Hypothalamus (tissue), 51 donors: ENCODE data around the gene CTPS2.
"Not testable (repeated sequence)": the region's sequence is repeated elsewhere in the genome, so short reads cannot be mapped to it uniquely, and the experiment has no call there.

Source experiments
- DNase-seq, 51 donors: peaks; one replicate each; lab custom pipeline; 2025; lab: John Stamatoyannopoulos, UW

Gene CTPS2

GRCh38 chrX:16610654-16611053 lies 101.8 kb downstream of the CTPS2 start:
- DNase-seq = not testable (repeated sequence)

DNA sequence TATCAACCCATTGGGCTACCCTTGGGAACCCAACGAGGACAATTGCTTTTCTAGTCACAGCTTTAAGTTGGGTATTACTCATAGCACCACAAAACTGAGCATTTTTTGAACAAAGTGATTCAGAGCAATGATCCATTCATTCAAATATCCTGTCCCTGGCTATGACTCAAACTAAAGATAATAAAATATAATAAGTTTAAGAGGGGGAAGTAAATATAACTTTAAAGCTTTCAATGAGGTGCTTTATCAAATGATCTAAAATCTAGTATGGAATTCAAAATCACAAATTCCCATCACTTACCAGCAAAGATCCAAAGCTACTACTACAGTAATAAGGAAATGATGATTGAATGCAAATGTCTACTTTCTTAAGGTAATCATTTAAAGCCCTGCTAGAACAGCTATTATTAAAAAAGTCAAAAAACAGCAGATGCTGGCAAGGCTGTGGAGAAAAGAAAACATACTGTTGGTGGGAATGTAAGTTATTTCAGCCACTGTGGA lies 102.3 kb downstream of the CTPS2 start:
- DNase-seq = no peak

GRCh38 chrX:16606142-16606720 lies 106.2 kb downstream of the CTPS2 start:
- DNase-seq = no peak

GRCh38 chrX:16604337-16604736 lies 108.1 kb downstream of the CTPS2 start:
- no peak for DNase-seq

- no peak for DNase-seq
These were observed 108.6 kb downstream of the CTPS2 start for GRCh38 chrX:16603822-16604221.

DNA sequence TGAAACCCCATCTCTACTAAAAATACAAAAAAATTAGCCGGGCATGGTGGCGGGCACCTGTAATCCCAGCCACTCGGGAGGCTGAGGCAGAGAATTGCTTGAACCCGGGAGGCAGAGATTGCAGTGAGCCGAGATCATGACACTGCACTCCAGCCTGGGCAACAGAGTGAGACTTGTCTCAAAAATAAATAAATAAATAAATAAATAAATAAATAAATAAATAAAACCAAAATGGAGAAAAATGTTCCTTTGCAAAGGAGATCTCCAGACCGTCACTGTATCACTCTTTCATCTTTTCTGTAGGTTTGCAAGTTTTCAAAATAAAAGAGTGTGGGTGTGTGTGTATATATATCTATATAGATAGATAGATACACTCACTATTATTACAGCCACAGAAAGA lies 109.2 kb downstream of the CTPS2 start:
- DNase-seq = not testable (repeated sequence)

DNA sequence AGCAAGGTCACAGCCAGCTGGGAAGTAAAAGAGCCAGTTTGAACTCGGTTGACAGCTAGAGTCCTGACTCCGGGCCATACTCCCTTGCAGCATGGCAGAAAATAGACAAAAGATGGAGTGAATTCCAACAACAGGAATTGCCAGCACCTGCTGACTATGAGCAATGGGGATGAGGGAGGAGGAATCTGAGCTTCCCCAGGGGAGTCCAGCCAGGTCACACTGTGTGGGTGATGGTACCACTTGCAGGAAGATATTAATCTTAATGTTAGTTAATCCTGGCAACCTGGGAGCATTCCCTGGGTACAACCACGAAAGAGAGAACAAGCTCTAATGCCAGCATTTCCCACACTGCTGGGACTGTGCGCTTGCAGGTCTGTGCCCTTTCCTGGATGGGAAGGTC lies 110.6 kb downstream of the CTPS2 start:
- DNase-seq = no peak

- no peak for DNase-seq
These were observed 118.0 kb downstream of the CTPS2 start for GRCh38 chrX:16594490-16594889.

DNA sequence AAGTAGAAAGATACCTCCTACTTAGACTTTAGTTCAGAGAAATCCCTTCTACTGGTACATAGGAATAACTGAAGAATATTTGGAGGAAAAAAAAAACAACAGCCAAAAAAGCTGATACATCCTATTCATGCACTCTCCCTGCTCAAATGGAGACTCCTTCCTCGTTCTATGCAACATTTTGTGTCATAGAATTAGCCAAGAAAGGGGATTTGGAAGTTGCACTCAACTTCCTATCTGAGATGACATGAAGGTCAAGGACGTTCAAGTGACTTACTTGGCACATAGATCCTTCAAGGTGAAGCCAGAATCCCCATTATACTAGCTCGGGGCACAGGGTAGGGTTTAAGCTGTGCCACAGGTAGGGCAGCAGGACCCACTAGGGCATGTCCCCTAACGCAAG lies 118.7 kb downstream of the CTPS2 start:
- DNase-seq = no peak

- no peak for DNase-seq
These were observed 120.2 kb downstream of the CTPS2 start for GRCh38 chrX:16592194-16592770.

GRCh38 chrX:16589826-16590225 lies 122.6 kb downstream of the CTPS2 start:
- DNase-seq = no peak

GRCh38 chrX:16589211-16589610 lies 123.3 kb downstream of the CTPS2 start:
- no peak for DNase-seq

GRCh38 chrX:16588266-16588665 lies 124.2 kb downstream of the CTPS2 start:
- DNase-seq = no peak

DNA sequence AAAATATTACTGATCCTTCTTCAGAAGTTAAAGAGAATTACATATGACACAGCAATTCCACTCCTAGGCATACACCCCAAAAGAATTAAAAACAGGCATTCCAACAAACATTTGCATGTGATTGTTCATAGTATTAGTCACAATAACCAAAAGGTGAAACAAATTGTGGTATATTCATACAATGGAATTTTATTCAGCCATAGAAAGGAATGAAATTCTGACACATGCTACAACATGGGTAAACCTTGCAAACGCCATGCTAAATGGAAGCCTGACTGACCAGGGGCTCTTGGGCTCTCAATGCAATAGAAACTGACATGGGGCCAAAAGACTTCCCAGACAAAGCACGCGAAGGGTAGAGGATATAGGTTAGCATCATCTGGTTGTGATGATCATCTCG lies 124.6 kb downstream of the CTPS2 start:
- DNase-seq = no peak

- DNase-seq = no peak
These were observed 125.9 kb downstream of the CTPS2 start for GRCh38 chrX:16586377-16587112.

GRCh38 chrX:16585486-16586376 lies 126.7 kb downstream of the CTPS2 start:
- no peak for DNase-seq

GRCh38 chrX:16580004-16580797 lies 132.3 kb downstream of the CTPS2 start:
- not testable (repeated sequence) for DNase-seq

- DNase-seq = no peak
These were observed 133.0 kb downstream of the CTPS2 start for GRCh38 chrX:16579517-16579916.

GRCh38 chrX:16578218-16578617 lies 134.3 kb downstream of the CTPS2 start:
- DNase-seq = no peak

DNA sequence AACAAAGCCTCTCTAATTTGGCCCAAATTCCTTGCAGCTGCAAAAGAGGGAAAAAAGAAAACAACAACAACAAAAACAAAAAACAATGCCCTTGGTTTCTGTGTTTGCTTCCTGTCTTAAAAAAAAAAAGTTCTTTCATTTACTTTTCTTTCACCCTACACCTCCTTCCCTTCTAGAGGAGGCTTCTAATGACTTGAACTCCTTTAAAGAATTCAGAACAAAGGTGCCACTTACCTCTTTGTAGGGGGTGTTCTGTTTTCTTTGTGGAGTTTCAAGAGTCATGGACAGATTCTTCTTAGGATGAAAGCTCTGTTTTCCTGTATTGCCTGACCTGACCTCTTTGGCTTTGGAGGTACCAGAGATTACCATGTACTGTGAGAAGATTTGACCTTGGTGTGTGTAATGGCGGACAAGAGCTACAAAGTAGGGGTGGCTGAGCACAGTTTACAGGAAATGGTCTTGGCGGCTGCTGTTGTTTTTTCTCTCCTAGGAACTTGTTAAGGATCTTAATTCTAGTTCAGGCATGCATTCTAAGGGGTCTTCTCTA lies 134.9 kb downstream of the CTPS2 start:
- no peak for DNase-seq
